OCI-LY3 (cell line): ENCODE data around the gene DCLRE1C.
A peak's percentile ranks its signal among the peaks of the same experiment; 100 is the strongest.
"Not testable (repeated sequence)": the region's sequence is repeated elsewhere in the genome, so short reads cannot be mapped to it uniquely, and the experiment has no call there.

Experiments
- H2AFZ ChIP-seq: fragments of 200-600, 300-600 bp; shearing (Covaris generic); 2 replicates; pipeline ENCODE4 v1.6.0; 2014; ENCODE audit warnings: antibody characterized with exemption, low read depth, low read length
- H3K27ac ChIP-seq: fragments of 200-600, 300-600 bp; sonication (generic); 2 replicates; pipeline ENCODE4 v1.5.1; 2014; ENCODE audit warnings: mild to moderate bottlenecking, low read length, moderate library complexity, mixed read lengths
- H3K27me3 ChIP-seq: fragments of 200-600, 300-600 bp; sonication (generic); 2 replicates; pipeline ENCODE4 v1.6.1; 2014; ENCODE audit warnings: low read depth, low read length, mixed read lengths
- H3K36me3 ChIP-seq: fragments of 200-600, 300-600 bp; sonication (generic); replicated peaks from 2 replicates; pipeline ENCODE3; 2014; ENCODE audit warnings: low read depth, low read length, mixed read lengths
- H3K4me1 ChIP-seq: fragments of 300-600, 200-600 bp; sonication (generic); 2 replicates; pipeline ENCODE4 v1.6.1; 2014; ENCODE audit warnings: low read length, mixed read lengths
- H3K4me2 ChIP-seq: fragments of 200-600, 300-600 bp; sonication (generic); 2 replicates; pipeline ENCODE4 v1.6.1; 2014; ENCODE audit warnings: low read length, mixed read lengths
- H3K4me3 ChIP-seq: fragments of 300-600, 200-600 bp; sonication (generic); 2 replicates; pipeline ENCODE4 v1.5.1; 2014; ENCODE audit warnings: antibody characterized with exemption, mild to moderate bottlenecking, low read length, moderate library complexity
- H3K79me2 ChIP-seq: fragments of 300-600, 200-600 bp; shearing (Covaris generic); 2 replicates; pipeline ENCODE4 v1.6.1; 2014; ENCODE audit warnings: mild to moderate bottlenecking, low read length, mixed read lengths
- H3K9ac ChIP-seq: fragments of 300-600, 200-600 bp; shearing (Covaris generic); 2 replicates; pipeline ENCODE4 v1.6.0; 2014; ENCODE audit warnings: mild to moderate bottlenecking, low read length, moderate library complexity
- H3K9me3 ChIP-seq: fragments of 200-600, 300-600 bp; shearing (Covaris generic); 2 replicates; pipeline ENCODE4 v1.6.1; 2014; ENCODE audit warnings: low read length, mixed read lengths; ENCODE audit not compliant: insufficient read depth
- H4K20me1 ChIP-seq: fragments of 200-600, 300-600 bp; sonication (generic); 2 replicates; pipeline ENCODE4 v1.6.1; 2016; ENCODE audit warnings: low read length, mixed read lengths; ENCODE audit not compliant: insufficient read depth
- EZH2phosphoT487 ChIP-seq: fragments of 200-600 bp; shearing (Covaris generic); IDR thresholded peaks from 2 replicates; pipeline ENCODE4 v1.6.1; 2018; ENCODE audit warnings: antibody characterized with exemption, mixed run types, low read depth
- TF ChIP-seq, protein P1 (sequence below): fragments of 200-600, 300-600 bp; sonication (generic); IDR thresholded peaks from 2 replicates; pipeline ENCODE4 v1.5.1; 2014; ENCODE audit warnings: antibody characterized with exemption, low read length, low read depth

DCLRE1C gene

GRCh38 chr10:14876764-14877163 is 77.1 kb downstream of the DCLRE1C start:
- peaks cover 7% of the 10 kb centered on the region for H3K36me3 ChIP-seq
- no peaks in the 10 kb centered on the region for H3K27me3 ChIP-seq
- peak overlapping the region; percentile 92; the same call in 1 of the 2 replicates for H3K4me2 ChIP-seq
- H3K4me1 ChIP-seq = peaks cover 32% of the 10 kb centered on the region
- peaks cover 49% of the 10 kb centered on the region for H3K79me2 ChIP-seq
- TF ChIP-seq EZH2phosphoT487 = no peak
- TF ChIP-seq, protein P1, sequence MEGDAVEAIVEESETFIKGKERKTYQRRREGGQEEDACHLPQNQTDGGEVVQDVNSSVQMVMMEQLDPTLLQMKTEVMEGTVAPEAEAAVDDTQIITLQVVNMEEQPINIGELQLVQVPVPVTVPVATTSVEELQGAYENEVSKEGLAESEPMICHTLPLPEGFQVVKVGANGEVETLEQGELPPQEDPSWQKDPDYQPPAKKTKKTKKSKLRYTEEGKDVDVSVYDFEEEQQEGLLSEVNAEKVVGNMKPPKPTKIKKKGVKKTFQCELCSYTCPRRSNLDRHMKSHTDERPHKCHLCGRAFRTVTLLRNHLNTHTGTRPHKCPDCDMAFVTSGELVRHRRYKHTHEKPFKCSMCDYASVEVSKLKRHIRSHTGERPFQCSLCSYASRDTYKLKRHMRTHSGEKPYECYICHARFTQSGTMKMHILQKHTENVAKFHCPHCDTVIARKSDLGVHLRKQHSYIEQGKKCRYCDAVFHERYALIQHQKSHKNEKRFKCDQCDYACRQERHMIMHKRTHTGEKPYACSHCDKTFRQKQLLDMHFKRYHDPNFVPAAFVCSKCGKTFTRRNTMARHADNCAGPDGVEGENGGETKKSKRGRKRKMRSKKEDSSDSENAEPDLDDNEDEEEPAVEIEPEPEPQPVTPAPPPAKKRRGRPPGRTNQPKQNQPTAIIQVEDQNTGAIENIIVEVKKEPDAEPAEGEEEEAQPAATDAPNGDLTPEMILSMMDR = no peak
- H4K20me1 ChIP-seq = 0 out of 2 replicates have a peak, but pooled peaks cover 2% of the 10 kb centered on the region
- H3K9me3 ChIP-seq = no peaks in the 10 kb centered on the region
- H3K4me3 ChIP-seq = no peak overlapping the region
- no peak overlapping the region for H3K9ac ChIP-seq
- H2AFZ ChIP-seq = no peak overlapping the region
- no peak overlapping the region for H3K27ac ChIP-seq

DNA sequence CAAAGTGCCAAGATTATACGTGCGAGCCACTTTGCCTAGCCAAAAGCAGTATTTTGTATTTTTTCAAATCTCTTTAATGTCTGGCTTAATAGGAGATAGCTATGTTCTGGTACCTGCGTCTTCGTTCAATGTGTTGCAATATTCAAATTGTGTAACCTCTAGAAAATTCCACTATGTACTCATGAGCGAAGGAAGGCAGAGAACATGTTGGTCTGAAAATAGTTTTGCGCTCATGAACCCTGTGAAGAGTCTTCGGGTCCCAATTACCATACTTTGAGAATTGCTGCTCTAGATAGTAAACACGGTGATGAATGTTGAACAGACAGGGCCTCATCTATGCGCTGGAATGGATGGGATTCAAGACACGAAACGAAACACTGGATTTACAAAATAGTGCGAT is 78.0 kb downstream of the DCLRE1C start:
- no peaks in the 10 kb centered on the region for H4K20me1 ChIP-seq
- H3K36me3 ChIP-seq = peaks cover 3% of the 10 kb centered on the region
- H3K9ac ChIP-seq = no peak overlapping the region
- H3K79me2 ChIP-seq = peaks cover 40% of the 10 kb centered on the region
- H3K4me2 ChIP-seq = no peak overlapping the region
- H3K9me3 ChIP-seq = no peaks in the 10 kb centered on the region
- H2AFZ ChIP-seq = no peak overlapping the region
- H3K27ac ChIP-seq = no peak overlapping the region
- no peak overlapping the region for H3K4me3 ChIP-seq
- TF ChIP-seq, protein P1 = no peak
- no peak for TF ChIP-seq EZH2phosphoT487
- no peaks in the 10 kb centered on the region for H3K27me3 ChIP-seq
- H3K4me1 ChIP-seq = peaks cover 24% of the 10 kb centered on the region

DNA sequence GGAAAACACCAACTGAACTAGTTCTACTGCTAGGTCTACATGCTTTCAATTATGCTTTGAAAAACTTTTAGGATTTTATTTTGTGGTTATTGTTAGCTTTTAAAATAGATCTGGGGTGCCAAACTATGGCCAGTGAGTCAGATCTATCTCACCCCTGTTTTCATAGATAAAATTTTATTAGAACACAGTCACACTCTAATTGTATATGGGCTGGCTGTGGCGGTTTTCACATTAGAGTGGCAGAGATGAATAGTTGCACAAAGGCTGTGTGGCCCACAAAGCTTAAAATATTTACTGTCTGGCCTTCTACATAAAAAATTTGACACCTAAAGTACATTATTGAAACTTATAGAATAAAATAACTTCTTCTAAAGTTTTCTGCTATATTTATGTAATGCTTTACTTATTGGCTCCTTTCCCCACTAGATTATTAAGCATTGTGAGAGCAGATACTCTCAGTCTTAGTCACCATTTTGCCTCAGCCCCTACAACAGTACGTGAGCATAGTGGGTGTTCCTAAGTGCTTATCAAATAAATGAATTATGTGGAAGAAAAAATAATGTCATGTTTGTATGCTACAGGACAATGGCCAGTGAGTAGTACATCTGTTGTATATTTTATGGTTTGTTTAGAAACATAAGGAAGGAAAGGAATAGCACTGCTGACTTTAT is 80.7 kb downstream of the DCLRE1C start:
- Histone ChIP-seq H4K20me1 (no peaks in the 10 kb centered on the region), H3K27me3 (no peaks in the 10 kb centered on the region), H3K9ac (no peak overlapping the region), H2AFZ (no peak overlapping the region), H3K79me2 (peaks cover 16% of the 10 kb centered on the region), H3K4me1 (peaks cover 16% of the 10 kb centered on the region), H3K36me3 (peaks cover 7% of the 10 kb centered on the region), H3K4me3 (no peak overlapping the region), H3K9me3 (no peaks in the 10 kb centered on the region), H3K27ac (no peak overlapping the region), H3K4me2 (peak overlapping the region; percentile 37)
- TF ChIP-seq EZH2phosphoT487 = no peak
- TF ChIP-seq, protein P1 = no peak

GRCh38 chr10:14864871-14865270 is 89.0 kb downstream of the DCLRE1C start:
- H3K9me3 ChIP-seq, H3K36me3 ChIP-seq, H3K4me2 ChIP-seq, H3K4me3 ChIP-seq, H3K4me1 ChIP-seq, H3K79me2 ChIP-seq, H4K20me1 ChIP-seq, H3K27me3 ChIP-seq, H2AFZ ChIP-seq, H3K27ac ChIP-seq, H3K9ac ChIP-seq: not testable (repeated sequence)

DNA sequence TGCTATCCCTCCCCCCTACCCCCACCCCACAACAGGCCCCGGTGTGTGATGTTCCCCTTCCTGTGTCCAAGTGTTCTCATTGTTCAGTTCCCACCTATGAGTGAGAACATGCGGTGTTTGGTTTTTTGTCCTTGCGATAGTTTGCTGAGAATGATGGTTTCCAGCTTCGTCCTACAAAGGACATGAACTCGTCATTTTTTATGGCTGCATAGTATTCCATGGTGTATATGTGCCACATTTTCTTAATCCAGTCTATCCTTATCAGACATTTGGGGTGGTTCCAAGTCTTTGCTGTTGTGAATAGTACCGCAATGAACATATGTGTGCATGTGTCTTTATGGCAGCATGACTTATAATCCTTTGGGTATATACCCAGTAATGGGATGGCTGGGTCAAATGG is 89.4 kb downstream of the DCLRE1C start:
- H3K4me2 ChIP-seq, H3K4me1 ChIP-seq, H3K27me3 ChIP-seq, H3K9ac ChIP-seq, H3K4me3 ChIP-seq, H3K36me3 ChIP-seq, H3K27ac ChIP-seq, H2AFZ ChIP-seq, H4K20me1 ChIP-seq, H3K79me2 ChIP-seq, H3K9me3 ChIP-seq: not testable (repeated sequence)
